Smooth muscle cell (in vitro differentiated cells): ENCODE measurements around the gene CDH13. TPM values are rescaled to one million over a fixed set of nuclear protein-coding genes. Genes with fewer than 3 reads are reported as not detected.

Experiments
- DNase-seq: peaks from one replicate; lab custom pipeline; 2025; ENCODE audit not compliant: unreplicated experiment; lab: John Stamatoyannopoulos, UW
- H2AFZ ChIP-seq: fragments of 200-600 bp; sonication (generic); 2 replicates; pipeline ENCODE4 v1.6.0; 2016; ENCODE audit warnings: antibody characterized with exemption, low read depth, mild to moderate bottlenecking
- H3F3A ChIP-seq: fragments of 200-600 bp; sonication (generic); 2 replicates; pipeline ENCODE4 v1.6.0; 2017; ENCODE audit warnings: antibody characterized with exemption, low read depth
- H3K27ac ChIP-seq: fragments of 200-600 bp; sonication (generic); 2 replicates; pipeline ENCODE4 v1.5.1; 2016; ENCODE audit warnings: low read depth, mild to moderate bottlenecking
- H3K27me3 ChIP-seq: fragments of 200-600 bp; sonication (generic); 2 replicates; pipeline ENCODE4 v1.6.1; 2016; ENCODE audit warnings: low read depth, mild to moderate bottlenecking
- H3K36me3 ChIP-seq: fragments of 200-600 bp; sonication (generic); 2 replicates; pipeline ENCODE4 v1.5.1; 2016; ENCODE audit warnings: low read depth
- H3K4me1 ChIP-seq: fragments of 200-600 bp; sonication (generic); 2 replicates; pipeline ENCODE4 v1.5.1; 2016; ENCODE audit warnings: low read depth
- H3K4me2 ChIP-seq: fragments of 200-600 bp; sonication (generic); 2 replicates; pipeline ENCODE4 v1.6.0; 2016; ENCODE audit warnings: mild to moderate bottlenecking
- H3K4me3 ChIP-seq: fragments of 200-600 bp; sonication (generic); 2 replicates; pipeline ENCODE4 v1.5.1; 2016; ENCODE audit warnings: mild to moderate bottlenecking
- H3K79me2 ChIP-seq: fragments of 200-600 bp; sonication (generic); 2 replicates; pipeline ENCODE4 v1.6.0; 2016; ENCODE audit warnings: low read depth, mild to moderate bottlenecking
- H3K9ac ChIP-seq: fragments of 200-600 bp; sonication (generic); 2 replicates; pipeline ENCODE4 v1.6.0; 2016; ENCODE audit warnings: low read depth
- H3K9me3 ChIP-seq: fragments of 200-600 bp; sonication (generic); replicated peaks from 2 replicates; pipeline ENCODE4 v1.5.1; 2016; ENCODE audit warnings: low read depth
- H4K20me1 ChIP-seq: fragments of 200-600 bp; sonication (generic); 2 replicates; pipeline ENCODE4 v1.6.0; 2016; ENCODE audit warnings: low read depth
- WGBS: methylation state at CpG from one replicate; pipeline ENCODE4 v1.1.7; 2016; ENCODE audit warnings: low lambda C conversion rate; 5-methylcytosine and 5-hydroxymethylcytosine counted together
- polyA plus RNA-seq: library from polyadenylated mRNA; unstranded; fragments of >200 nt; fragmentation: Nextera tagmentation; extraction: Ambion mirVana; gene quantifications from 2 replicates; pipeline ENCODE4 v1.2.1, GENCODE V29; 2016
- total RNA-seq: library from RNA; depleted of rRNA; stranded (reverse); fragments of >200 nt; gene quantifications from 2 replicates; pipeline ENCODE4 v1.2.3, GENCODE V29; 2014
- TF ChIP-seq, protein P1 (sequence below): fragments of 200-600 bp; sonication (generic); IDR thresholded peaks from 2 replicates; pipeline ENCODE4 v1.5.1; 2017; ENCODE audit warnings: borderline replicate concordance, mild to moderate bottlenecking, antibody characterized with exemption; ENCODE audit not compliant: insufficient read depth, poor library complexity, severe bottlenecking

CDH13 gene
- total RNA-seq (12.5 and 32.2 TPM in 2 replicates), polyA plus RNA-seq (10.8 and 12.1 TPM in 2 replicates)

DNA sequence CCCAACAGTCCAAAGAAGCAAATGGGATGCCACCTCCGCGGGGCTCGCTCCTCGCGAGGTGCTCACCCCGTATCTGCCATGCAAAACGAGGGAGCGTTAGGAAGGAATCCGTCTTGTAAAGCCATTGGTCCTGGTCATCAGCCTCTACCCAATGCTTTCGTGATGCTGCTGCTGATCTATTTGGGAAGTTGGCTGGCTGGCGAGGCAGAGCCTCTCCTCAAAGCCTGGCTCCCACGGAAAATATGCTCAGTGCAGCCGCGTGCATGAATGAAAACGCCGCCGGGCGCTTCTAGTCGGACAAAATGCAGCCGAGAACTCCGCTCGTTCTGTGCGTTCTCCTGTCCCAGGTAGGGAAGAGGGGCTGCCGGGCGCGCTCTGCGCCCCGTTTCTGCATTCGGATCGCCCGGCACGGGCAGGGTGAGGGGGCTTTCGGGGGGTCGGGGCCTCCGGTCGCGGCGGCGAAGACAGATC is at the start of gene CDH13:
TSS of gene CDH13 (plus strand) at position 179 of the 471 bp plus-strand sequence.
- H4K20me1 ChIP-seq = no peaks in the 10 kb centered on the region
- peak within 1 kb of the TSS; percentile 88 for H2AFZ ChIP-seq
- H3K4me1 ChIP-seq = peaks cover 15% of the 10 kb centered on the region
- H3K79me2 ChIP-seq = no peaks in the 10 kb centered on the region
- WGBS = 2% methylated on average over 39 of the region's 39 CpGs
- H3K9me3 ChIP-seq = no peaks in the 10 kb centered on the region
- H3K36me3 ChIP-seq = no peaks in the 10 kb centered on the region
- H3K9ac ChIP-seq = peak within 1 kb of the TSS; percentile 30
- TF ChIP-seq, protein P1, sequence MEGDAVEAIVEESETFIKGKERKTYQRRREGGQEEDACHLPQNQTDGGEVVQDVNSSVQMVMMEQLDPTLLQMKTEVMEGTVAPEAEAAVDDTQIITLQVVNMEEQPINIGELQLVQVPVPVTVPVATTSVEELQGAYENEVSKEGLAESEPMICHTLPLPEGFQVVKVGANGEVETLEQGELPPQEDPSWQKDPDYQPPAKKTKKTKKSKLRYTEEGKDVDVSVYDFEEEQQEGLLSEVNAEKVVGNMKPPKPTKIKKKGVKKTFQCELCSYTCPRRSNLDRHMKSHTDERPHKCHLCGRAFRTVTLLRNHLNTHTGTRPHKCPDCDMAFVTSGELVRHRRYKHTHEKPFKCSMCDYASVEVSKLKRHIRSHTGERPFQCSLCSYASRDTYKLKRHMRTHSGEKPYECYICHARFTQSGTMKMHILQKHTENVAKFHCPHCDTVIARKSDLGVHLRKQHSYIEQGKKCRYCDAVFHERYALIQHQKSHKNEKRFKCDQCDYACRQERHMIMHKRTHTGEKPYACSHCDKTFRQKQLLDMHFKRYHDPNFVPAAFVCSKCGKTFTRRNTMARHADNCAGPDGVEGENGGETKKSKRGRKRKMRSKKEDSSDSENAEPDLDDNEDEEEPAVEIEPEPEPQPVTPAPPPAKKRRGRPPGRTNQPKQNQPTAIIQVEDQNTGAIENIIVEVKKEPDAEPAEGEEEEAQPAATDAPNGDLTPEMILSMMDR = no peak
- peaks cover 36% of the 10 kb centered on the region for H3K27me3 ChIP-seq
- H3K4me3 ChIP-seq = peak within 1 kb of the TSS; percentile 63
- DNase-seq = peak; percentile 49
- peaks cover 7% of the 10 kb centered on the region for H3F3A ChIP-seq
- no peak within 1 kb of the TSS for H3K27ac ChIP-seq
- H3K4me2 ChIP-seq = peak within 1 kb of the TSS; percentile 98

DNA sequence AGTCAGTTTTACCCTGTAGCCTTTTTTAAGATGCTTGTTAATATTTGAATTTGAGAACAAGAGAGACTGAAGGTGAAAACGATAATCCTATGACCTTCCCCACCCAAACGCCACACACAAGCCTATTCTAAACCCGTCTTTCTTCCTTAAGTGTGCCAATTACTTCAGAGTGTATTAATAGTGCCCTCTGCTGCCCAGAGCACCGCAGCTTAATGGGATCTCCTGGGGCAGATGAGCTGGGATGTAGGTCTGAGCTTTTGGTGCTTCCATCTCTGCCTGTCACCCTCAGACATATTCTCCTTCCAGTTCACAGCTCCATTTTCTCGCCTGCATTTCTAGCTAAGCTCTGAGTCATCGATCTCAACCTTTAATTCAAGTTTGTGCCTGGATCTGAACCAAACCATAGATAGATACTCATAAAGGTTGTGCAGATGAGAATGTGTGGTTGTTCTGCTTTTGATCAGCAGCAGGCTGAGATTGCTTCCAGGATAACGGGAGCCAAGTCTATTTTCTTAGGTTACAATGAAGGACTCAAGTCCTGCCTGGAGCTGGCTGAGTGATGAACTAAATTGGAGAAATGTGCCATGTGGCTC is 46.4 kb upstream of the CDH13 start:
- no peaks in the 10 kb centered on the region for H3K4me1 ChIP-seq
- TF ChIP-seq, protein P1 = peak; percentile 27
- WGBS = 75% methylated on average over 7 of the region's 7 CpGs
- H3F3A ChIP-seq = peaks cover 4% of the 10 kb centered on the region
- no peak for DNase-seq
- H3K9me3 ChIP-seq = no peaks in the 10 kb centered on the region
- H3K9ac ChIP-seq = no peak overlapping the region
- no peaks in the 10 kb centered on the region for H4K20me1 ChIP-seq
- no peak overlapping the region for H3K4me2 ChIP-seq
- no peak overlapping the region for H3K4me3 ChIP-seq
- no peaks in the 10 kb centered on the region for H3K79me2 ChIP-seq
- no peak overlapping the region for H2AFZ ChIP-seq
- H3K27me3 ChIP-seq = peaks cover 16% of the 10 kb centered on the region
- H3K36me3 ChIP-seq = no peaks in the 10 kb centered on the region
- no peak overlapping the region for H3K27ac ChIP-seq

DNA sequence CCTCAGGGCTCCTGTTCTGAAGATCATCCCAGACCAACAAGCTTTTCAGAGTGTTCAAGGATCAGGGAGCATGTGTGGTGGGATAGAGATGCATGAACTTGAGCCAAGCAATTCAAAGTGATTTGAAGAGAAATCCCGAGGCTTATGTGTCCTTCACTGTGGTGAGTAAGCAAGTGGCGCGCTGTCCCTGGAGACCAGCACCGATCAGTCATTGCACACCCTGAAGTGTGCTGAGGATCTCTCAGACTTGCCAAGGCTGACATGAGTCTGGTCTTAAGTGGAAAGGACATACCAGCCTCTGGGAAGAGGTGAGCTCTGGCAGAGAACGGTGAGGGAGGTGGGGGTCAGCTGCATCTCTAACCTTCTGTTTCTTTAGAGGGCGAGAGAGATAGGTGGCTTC is 43.8 kb upstream of the CDH13 start:
- TF ChIP-seq, protein P1 = no peak
- no peak overlapping the region for H2AFZ ChIP-seq

DNA sequence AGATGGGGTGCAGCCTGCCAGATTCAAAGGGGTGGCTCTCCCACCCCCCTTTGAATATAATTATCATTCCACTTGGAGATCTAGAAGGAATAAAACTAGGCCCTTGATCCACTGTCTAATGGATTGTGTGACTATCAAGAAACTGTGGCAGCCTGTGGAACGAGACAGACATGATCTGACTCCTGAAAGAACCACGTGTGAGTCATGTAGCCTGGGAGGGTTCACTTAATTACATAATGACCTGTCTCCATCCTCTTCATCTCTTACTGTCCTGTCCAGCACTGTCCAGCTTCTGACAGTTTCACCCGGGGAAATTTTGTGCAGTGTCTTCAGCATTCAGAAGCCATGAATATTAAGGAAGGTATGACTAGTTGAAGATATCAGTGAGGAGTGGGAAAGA is 43.3 kb upstream of the CDH13 start:
- H3K36me3 ChIP-seq = no peaks in the 10 kb centered on the region
- no peak overlapping the region for H3K4me3 ChIP-seq
- H3K79me2 ChIP-seq = no peaks in the 10 kb centered on the region
- 39% methylated on average over 3 of the region's 3 CpGs for WGBS
- H4K20me1 ChIP-seq = no peaks in the 10 kb centered on the region
- no peak overlapping the region for H3K9ac ChIP-seq
- no peak overlapping the region for H3K27ac ChIP-seq
- H3K9me3 ChIP-seq = no peaks in the 10 kb centered on the region
- no peak overlapping the region for H3K4me2 ChIP-seq
- no peak overlapping the region for H2AFZ ChIP-seq
- H3K4me1 ChIP-seq = no peaks in the 10 kb centered on the region
- H3K27me3 ChIP-seq = peaks cover 7% of the 10 kb centered on the region
- peaks cover 4% of the 10 kb centered on the region for H3F3A ChIP-seq
- DNase-seq = no peak
- TF ChIP-seq, protein P1 = no peak

More for the DNA sequence above, 43.8 kb upstream of the CDH13 start:
- Histone ChIP-seq H3K27ac (no peak overlapping the region), H3K9ac (no peak overlapping the region), H3K4me3 (no peak overlapping the region), H3K9me3 (no peaks in the 10 kb centered on the region), H4K20me1 (no peaks in the 10 kb centered on the region), H3K4me2 (no peak overlapping the region), H3K27me3 (peaks cover 9% of the 10 kb centered on the region), H3F3A (peaks cover 4% of the 10 kb centered on the region), H3K4me1 (no peaks in the 10 kb centered on the region), H3K79me2 (no peaks in the 10 kb centered on the region), H3K36me3 (no peaks in the 10 kb centered on the region)
- WGBS = 61% methylated on average over 6 of the region's 6 CpGs
- no peak for DNase-seq
